RPMI7951 (cell line): Measurements from ENCODE around the gene GALNT18. TPM values are rescaled to one million over a fixed set of nuclear protein-coding genes. Genes with fewer than 3 reads are reported as not detected.

Experiments used
- DNase-seq: peaks from one replicate; pipeline ENCODE4 v3.0.0-alpha.2; 2012; ENCODE audit warnings: low read depth
- total RNA-seq: library from RNA; depleted of rRNA; stranded (reverse); fragments of >200 nt; shearing (Covaris generic); gene quantifications from 2 replicates; pipeline ENCODE4 v1.2.3, GENCODE V29; 2014

The GALNT18 gene
- total RNA-seq, 1 experiment from 2014 or later = 12.3 TPM

GRCh38 chr11:11587122-11587521 is 34.7 kb downstream of the GALNT18 start:
- no peak for DNase-seq

- no peak for DNase-seq
These were observed 35.3 kb downstream of the GALNT18 start for GRCh38 chr11:11586465-11586864.

- no peak for DNase-seq
These were observed 36.9 kb downstream of the GALNT18 start for GRCh38 chr11:11584937-11585336.

- peak; percentile 75 for DNase-seq
These were observed 37.3 kb downstream of the GALNT18 start for GRCh38 chr11:11584530-11584810.

GRCh38 chr11:11583801-11584529 is 37.8 kb downstream of the GALNT18 start:
- DNase-seq = no peak

- no peak for DNase-seq
These were observed 39.6 kb downstream of the GALNT18 start for GRCh38 chr11:11582011-11582701.

- DNase-seq = no peak
These were observed 40.3 kb downstream of the GALNT18 start for GRCh38 chr11:11581481-11581880.

GRCh38 chr11:11580841-11581411 is 40.9 kb downstream of the GALNT18 start:
- peak; percentile 22 for DNase-seq

GRCh38 chr11:11580012-11580411 is 41.8 kb downstream of the GALNT18 start:
- no peak for DNase-seq

- DNase-seq = no peak
These were observed 42.5 kb downstream of the GALNT18 start for GRCh38 chr11:11579012-11579988.

GRCh38 chr11:11577932-11578911 is 43.6 kb downstream of the GALNT18 start:
- DNase-seq = peak; percentile 24

- peak; percentile 49 for DNase-seq
These were observed 44.5 kb downstream of the GALNT18 start for GRCh38 chr11:11577251-11577855.

GRCh38 chr11:11574373-11575287 is 47.2 kb downstream of the GALNT18 start:
- no peak for DNase-seq

GRCh38 chr11:11572386-11572785 is 49.4 kb downstream of the GALNT18 start:
- no peak for DNase-seq

- DNase-seq = no peak
These were observed 49.9 kb downstream of the GALNT18 start for GRCh38 chr11:11571893-11572292.

- DNase-seq = no peak
These were observed 51.0 kb downstream of the GALNT18 start for GRCh38 chr11:11570823-11571222.

GRCh38 chr11:11569936-11570491 is 51.8 kb downstream of the GALNT18 start:
- peak; percentile 78 for DNase-seq

- peak; percentile 40 for DNase-seq
These were observed 53.1 kb downstream of the GALNT18 start for GRCh38 chr11:11568651-11569229.
